ENCODE results near the gene EHHADH.
"Not testable (repeated sequence)": the region's sequence is repeated elsewhere in the genome, so short reads cannot be mapped to it uniquely, and the experiment has no call there.

EHHADH gene

DNA sequence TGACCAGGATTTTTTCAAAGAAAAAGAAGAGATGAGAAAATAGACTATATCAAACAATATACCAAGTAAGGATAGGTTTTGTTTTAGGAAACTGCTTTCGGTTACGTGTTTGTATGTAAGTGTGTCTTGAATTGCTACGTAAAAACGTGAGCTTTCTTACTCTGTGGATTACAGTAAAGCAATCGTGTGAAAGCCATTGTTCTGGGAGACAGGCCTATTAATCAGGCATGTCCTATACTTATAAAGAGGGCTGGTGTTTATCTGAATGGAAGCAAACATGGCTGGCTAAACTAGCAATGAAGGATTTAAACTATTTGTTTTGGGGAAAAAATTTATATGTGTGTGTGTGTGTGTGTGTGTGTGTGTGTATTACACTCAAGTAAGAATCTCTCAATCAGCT lies 2.6 kb downstream of the EHHADH start:
- DNase-seq (ENCODE audit: low spot score) = no peak

DNA sequence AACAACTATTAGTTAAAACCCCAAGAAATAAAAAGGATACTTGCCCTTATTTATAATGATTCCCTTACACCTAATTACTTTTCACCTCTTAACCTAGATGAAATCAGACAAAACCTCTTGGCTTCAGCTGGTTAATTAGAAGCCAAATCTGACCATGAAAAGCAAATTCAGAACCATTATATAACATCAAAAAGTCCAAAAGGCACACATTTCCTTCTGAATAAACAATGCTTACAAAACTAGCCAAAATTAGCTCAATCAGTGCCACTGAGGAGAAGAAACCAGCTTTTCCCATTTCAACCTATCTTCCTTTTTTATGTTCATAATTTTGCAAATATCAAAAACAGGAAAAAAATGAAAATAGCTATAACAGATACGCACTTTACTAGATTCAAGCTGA lies 3.2 kb downstream of the EHHADH start:
- DNase-seq (ENCODE audit: low spot score) = no peak

DNA sequence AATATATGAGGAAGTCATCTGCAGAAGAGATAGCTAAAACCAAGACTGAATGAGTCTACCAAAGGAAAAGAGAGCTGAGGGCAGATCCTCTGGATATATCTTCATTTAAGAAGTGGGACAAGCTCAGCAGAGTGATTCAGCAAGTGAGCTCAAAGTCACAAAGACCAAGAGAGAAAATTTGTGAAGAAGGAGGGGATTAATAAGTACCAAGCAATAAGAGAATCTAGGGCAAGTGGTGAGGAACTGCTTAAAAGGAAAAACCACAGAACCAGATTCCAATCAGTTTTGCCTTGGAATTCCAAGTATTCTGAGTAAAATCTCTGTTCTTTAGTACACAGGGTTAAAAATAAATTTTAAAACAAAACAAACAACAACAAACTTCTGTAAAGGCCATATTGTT lies 3.6 kb downstream of the EHHADH start:
- no peak for DNase-seq (ENCODE audit: low spot score)

DNA sequence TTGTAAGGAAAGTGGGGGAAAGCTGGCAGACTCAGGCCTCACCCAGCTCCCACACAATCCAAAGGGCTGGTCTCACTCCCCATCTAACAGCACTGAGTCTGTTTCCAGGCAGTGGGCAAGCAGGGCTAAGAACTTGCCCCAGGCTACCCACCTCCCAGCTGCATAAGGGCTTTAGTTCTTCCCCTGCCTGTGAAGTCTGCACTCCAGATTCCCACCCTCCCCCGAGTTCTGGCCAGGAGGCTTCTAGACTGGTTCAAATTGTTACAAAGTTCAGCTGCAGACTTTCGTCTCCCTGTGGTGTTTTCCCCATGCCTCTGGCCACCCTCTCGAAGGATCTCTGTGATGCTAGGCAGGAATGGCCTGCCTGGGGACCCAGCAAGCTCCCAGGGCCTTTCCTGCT lies 11.2 kb downstream of the EHHADH start:
- DNase-seq (ENCODE audit: low spot score) = no peak

DNA sequence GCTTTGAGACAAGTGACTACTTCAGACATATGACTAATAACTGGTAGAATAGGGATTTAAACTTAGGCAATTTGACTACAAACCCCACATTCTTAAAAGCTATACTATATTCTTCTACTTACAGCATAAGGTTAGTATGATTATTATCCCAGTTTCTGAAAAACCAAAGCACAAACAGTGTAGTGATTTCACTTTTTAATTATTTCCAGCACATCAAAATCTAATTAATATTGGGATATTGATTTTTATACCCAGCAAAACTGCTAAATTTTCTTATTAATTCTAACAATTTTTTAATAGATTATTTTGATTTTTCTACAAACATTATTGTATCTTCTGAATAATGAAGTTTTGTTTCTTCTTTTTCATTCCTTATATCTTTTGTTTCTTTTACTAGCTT lies 16.9 kb downstream of the EHHADH start:
- DNase-seq (ENCODE audit: low spot score) = no peak

DNA sequence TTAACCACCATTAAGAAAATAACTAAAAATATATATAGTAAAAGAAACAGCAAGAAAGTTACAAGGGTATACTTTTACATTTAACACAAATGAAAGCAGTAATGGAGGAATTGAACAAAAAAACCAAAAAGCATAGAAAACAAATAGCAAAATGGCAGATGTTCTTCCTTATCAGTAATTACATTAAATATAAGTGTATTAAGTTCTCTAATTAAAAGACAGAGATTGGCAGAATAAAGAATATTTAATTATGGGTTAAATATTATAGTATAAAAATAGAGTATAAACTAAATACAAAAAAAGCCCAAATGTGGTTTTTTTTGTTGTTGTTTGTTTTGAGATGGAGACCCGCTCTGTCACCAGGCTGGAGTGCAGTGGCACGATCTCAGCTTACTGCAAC lies 20.5 kb downstream of the EHHADH start:
- DNase-seq (ENCODE audit: low spot score) = no peak

DNA sequence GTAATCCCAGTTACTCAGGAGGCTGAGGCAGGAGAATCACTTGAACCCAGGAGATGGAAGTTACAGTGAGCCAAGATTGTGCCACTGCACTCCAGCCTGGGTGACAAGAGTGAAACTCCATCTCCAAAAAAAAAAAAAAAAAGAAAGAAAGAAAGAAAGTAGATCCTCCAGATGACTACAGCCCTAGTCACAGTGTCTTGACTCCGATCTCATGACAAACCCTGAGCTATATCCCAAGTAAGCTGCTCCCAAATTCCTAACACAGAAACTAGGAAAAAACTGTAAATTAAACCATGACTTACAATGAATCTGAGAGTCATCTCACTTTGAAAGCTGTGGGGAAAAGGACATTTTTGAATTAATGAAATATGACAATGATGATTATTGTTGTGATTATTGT lies 27.3 kb downstream of the EHHADH start:
- not testable (repeated sequence) for DNase-seq (ENCODE audit: low spot score)

DNA sequence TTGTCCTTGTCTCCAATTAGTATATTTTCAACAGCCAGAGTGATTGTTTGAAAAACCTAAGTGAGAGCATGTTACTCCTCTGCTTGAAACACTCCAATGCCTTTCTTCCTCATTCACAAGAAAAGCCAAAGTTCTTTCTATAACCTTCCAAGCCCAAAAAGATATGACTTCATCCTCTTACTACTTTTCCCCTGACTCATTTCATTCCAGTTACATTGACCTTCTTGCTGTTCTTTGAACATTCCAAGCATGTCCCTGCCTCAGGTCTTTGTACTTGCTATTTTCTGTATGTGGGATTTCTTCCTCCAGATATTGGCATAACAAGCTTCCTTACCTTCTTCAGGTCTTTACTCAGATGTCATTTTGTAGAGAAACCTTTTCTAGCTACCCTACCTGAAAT lies 28.3 kb downstream of the EHHADH start:
- DNase-seq (ENCODE audit: low spot score) = no peak

DNA sequence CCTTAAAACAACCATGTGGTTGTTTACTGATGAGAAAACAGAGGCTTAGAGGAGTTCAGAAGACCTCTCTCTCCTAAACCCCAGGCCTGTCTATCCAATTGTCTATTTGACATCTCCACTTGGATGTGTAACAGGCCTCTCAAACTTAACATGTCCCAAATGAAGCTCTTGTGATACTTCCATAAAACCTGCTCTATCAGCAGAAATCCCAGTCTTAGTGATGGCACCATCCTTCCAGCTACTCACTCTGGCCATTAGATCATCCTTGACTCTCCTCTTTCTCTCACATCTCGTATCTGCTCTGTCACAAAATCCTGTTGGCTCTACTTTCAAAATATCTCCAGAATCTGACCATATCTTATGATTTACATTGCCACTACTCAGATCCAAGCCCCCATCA lies 28.8 kb downstream of the EHHADH start:
- DNase-seq (ENCODE audit: low spot score) = no peak

DNA sequence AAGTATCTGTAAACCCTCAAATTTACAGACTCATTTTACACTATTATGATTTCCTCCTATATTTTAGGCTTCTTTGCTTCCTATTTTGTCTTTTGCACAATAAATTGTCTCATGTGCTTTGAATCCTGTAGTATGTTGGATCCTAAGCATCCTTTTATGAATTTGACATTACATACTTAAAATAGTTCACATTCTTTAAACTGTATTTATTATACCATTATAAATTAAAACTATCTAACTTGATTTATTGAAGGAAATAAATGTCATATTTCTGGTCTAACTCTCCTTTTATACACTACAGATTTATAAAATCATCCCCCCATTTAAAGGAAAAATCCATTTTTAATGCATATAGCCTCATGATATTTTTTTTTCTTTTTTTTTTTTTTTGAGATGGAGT lies 32.6 kb downstream of the EHHADH start:
- DNase-seq (ENCODE audit: low spot score) = no peak

DNA sequence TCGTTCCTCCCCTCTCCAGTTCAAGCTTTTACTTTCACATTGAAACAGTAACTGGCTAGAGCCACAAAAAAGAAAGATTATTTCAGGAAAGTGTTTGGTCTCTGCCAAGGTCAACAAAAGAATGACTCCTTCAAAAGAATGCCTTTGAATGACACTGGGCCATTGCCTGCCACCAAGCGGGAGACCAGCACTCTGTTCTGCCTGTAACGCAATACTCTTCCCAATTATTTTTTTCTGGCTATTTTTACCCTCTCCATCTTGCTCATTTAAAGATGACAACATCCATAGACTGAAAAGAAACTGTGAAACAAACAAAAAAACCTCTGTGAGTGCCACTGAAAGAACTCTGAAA lies 37.3 kb downstream of the EHHADH start:
- no peak for DNase-seq (ENCODE audit: low spot score)

DNA sequence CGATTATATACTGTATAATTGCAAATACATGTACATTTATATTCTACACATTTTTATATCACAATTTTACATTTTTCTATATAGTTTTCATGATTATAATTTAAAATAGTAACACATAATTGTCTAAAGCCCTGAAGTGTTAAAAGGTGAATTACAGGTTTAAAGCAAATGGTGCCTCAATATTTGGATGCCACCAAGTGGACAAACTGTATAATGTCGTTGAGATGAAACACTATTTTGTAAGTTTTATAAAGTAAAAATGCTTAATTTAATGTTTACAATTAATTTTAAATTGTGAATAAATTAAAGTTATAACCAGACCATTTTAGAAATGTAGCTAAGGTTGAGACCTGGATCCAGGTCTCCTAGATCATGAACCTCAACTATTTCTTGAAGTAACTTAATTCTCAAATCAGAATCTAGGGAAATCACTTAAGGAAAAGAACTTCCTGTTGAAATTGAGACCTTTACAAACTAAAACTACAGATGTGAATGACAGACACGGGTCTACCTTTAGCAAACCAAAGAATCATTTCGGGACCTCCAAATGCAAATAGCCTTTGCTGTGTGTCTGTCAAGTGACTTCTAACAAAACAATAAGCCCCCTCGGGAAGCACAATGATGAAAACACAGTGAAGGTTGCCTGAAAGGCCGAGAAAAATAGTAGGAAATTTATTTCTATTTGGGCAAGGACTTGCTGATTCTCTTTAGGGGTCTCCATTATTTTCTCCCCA lies 37.8 kb downstream of the EHHADH start:
- DNase-seq (ENCODE audit: low spot score) = no peak

DNA sequence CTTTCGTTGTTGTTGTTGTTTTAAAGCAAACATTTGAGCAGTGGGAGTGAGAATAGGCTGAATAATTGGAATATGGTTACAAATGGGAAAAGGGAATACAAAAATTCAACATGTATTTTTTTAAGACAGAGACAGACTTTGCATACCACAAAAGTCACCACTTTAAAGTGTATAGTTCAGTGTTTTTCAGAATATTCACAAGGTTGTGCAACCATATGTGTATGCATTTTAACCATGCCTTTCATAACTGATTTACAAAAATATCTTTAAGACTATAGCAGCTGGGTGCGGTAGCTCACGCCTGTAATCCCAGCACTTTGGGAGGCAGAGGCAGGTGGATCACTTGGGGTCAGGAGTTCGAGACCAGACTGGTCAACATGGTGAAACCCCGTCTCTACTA lies 41.3 kb downstream of the EHHADH start:
- no peak for DNase-seq (ENCODE audit: low spot score)

DNA sequence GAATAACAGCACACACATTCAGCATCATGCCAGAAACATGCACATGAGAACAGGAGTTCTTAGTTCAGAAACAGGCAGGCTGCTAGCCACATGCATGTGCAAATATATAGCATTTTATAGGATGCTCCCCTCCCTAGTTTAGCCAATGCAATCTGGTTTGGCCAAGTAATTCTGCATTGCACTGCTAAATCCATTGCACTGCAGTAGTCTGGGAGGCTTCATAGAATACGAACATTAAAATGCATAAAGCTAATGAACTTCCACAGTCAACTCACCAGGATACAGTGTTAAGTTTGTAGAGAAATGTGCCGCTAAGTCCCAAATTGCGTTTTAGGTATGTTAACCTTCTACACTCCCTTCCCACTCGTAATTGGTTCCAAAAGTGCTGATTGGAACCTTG lies 41.8 kb downstream of the EHHADH start:
- DNase-seq (ENCODE audit: low spot score) = no peak

DNA sequence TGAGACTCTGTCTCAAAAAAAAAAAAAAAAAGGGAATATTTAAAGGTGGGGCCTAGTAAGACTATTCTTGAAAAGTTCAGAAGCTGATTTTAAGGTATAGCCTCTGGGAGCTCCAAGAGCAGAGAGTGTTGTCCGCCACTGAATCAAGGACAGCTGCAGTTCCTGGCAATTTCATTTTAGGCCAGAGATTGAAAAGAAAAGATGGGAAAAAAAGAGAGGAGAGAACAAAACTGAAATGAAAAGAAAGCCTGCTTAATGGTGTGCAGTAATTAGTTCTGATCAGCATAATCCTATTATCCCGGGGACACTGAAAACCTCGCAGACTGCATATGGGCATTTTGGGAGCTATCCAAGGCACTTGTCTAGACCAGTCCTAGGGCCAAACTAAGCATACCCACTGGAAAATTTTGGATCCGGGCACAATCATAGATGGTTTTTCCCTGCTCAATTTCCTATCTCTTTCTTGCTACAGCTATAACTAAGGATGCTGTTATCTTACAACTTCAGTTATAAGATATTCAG lies 43.2 kb downstream of the EHHADH start:
- no peak for DNase-seq (ENCODE audit: low spot score)

DNA sequence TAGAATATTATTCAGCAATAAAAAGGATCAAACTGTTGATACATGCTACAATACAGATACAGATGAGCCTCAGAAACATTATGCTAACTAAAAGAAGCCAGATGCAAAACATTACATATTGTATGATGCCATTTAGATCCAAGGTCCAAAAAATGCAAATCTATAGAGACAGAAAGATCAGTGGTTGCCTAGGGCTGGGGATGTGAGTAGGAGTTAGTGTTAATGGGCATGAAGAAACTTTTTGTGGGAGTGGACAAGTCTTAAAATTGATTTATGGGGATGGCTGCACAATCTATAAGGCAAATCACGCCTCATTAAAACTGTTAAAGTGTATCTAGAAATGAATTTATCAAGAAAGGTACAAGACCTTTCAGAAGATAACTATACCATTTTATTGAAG lies 45.0 kb downstream of the EHHADH start:
- DNase-seq (ENCODE audit: low spot score) = no peak

DNA sequence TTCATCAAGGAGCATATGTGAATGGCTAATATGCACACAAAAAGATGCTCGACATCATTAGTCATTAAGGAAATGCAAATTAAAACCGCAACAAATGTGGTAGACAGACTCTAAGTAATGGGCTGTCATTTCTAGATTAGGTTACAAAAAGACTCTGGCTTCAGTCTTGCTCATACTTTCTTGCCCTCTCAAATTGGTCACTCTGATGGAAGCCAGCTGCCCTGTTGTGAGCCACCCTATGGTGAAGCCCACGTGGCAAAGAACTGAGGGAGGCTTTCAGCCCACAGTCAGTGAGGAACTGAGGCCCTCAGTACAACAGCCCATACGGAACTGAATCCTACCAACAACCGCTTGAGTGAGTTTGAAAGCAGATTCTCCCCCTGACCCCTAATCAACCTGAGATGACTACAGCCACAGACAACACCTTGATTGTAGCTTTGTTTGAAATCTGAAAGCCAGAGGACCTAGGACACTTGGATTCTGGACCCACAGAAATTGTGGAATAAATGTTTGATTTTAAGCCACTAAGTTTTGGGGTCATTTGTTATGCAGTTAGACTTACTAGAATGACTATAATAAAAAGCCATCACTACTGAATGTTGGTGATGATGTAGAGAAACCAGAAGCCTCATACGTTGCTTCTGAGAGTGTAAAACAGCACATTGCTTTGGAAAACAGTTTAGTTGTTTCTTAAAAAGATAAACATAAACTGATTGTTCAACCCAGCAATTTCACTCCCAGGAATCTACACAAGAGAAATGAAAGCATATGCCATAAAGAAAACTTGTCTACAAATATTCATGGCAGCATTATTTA lies 45.7 kb downstream of the EHHADH start:
- no peak for DNase-seq (ENCODE audit: low spot score)

DNA sequence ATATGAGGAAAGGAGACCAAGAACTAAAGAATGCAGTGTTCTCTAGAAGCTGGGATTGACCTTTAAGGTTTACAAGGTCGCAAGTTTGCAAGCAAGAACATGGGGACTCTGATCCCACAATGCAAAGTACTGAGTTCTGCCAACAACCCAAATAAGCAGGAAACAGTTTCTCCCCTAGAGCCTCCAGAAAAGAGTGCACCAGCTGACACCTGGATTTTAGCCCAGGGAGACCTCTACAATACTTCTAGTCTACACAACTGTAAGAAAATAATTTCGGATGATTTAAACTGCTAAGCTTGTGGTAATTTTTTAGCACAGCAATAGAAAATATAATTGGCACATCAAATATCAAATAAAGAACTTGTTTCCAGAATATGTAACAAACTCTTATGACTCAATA lies 46.4 kb downstream of the EHHADH start:
- DNase-seq (ENCODE audit: low spot score) = no peak

DNA sequence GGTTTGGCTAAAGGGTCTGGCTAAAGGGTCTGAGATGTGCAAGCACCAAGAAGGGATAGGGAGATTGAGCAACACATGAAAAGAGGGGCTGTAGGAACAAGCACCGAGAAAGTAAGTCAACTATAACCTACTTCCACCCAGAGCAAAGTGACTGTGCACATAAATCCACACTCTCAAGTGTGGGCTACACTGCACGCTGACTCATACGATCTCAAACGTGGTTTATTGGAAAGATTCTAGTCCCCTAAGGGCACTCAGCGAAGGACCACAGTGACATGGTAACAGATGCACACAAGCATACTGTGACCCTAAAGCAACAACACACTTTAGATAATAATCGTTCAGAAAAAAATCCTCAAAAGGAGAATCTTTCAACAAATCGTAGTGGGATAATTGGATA lies 48.0 kb downstream of the EHHADH start:
- no peak for DNase-seq (ENCODE audit: low spot score)

DNA sequence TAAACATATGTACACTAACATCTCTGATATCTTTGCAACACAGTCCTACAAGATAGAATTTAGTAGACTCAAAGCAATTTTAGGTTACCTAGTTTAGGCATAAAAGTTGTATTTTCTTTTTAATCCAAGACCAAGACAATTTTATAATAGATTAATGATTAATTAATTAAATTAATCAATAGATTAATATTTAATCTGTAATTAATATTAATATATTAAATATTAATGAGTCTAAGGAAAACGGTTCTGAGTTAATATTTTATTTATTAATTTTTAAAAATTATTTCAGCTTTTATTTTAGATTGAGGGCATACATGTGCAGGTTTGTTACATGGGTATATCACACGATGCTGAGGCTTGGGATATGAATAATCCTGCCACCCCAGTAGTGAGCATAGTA lies 49.0 kb downstream of the EHHADH start:
- DNase-seq (ENCODE audit: low spot score) = no peak

DNA sequence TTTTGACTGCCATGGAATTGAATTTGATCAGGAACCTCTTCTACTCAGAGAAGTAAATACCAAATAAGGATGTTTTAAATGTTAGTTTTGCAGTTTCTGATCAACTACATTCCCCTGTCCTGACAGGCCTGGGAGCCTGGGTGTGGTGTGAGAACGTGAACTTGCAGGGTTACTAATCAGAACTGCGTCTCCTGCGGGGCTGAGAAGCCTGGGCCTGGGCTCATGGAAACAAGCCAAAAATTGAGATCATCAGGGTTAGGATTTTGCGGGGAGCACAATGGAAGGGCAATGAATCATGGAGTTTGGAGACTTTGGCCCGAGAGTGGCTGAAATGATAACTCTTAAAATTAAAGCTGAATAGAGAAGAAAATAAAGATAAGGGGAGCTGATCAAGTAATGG lies 53.2 kb downstream of the EHHADH start:
- DNase-seq (ENCODE audit: low spot score) = no peak

DNA sequence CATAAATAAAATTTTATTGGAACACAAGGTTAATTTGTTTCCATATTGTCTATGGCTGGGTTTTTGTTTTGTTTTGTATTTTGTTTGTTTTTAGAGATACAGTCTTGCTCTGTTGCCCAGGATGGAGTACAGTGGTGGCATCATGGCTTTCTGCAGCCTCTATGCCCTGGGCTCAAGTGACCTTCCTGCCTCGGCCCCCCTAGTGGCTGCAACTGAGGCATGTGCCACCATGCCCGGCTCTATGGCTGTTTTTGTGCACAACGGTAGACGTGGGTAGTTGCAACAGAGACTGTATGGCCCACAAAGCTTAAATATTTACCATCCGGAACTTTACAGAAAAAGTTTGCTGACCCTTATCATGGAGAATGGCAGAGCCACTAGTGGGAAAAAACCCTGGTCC lies 54.2 kb downstream of the EHHADH start:
- no peak for DNase-seq (ENCODE audit: low spot score)

DNA sequence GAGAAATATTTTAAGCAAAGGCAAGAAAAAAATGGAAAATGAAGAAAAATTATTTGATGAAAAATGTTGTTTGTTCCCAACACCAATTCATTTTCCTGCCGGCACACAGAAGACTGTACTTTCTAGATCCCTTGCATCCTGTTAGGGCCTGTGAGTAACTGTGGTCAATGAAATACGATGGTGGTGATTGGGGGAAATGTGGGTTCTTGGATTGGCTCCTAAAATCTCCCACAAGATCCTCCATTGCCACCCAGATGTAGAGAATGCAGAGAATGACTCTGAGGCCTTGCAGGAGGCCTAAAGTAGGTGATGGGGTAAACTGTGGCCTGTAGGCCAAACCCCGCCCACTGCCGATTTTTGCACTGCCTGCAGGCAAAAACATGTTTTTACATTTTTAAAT lies 54.6 kb downstream of the EHHADH start:
- DNase-seq (ENCODE audit: low spot score) = no peak

DNA sequence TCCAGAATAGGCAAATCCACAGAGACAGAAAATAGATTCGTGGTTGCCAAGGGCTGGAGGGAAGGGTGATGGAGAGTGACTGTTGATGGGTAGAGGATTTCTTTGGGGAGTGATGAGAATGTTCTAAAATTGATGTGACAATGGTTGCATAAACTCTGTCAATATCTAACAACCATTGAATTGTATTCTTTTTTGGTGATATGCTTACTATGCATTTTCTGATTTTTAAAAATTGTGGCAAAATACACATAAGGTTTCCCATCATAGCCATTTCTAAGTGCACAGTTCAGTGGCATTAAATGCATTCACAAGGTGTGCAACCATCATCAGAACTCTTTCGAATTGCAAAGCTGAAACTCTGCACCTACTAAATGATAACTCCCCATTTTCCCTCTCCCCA lies 56.8 kb downstream of the EHHADH start:
- no peak for DNase-seq (ENCODE audit: low spot score)

Measured in hematopoietic multipotent progenitor cell treated with erythropoietin and hydrocortisone succinate and interleukin-3 and kit ligand, for 17 days (in vitro differentiated cells).